H9 (cell line): Measurements from ENCODE around the gene SLC26A9. TPM values are rescaled to one million over a fixed set of nuclear protein-coding genes. Genes with fewer than 3 reads are reported as not detected.
"Not testable (repeated sequence)": the region's sequence is repeated elsewhere in the genome, so short reads cannot be mapped to it uniquely, and the experiment has no call there.

Experiments
- DNase-seq: peaks from one replicate; pipeline ENCODE4 v3.0.0-alpha.2; 2017
- H2AFZ ChIP-seq: one replicate; pipeline ENCODE4 v1.6.1; 2013; ENCODE audit warnings: mild to moderate bottlenecking, low read length, control low read depth, moderate library complexity
- H2AK5ac ChIP-seq: 2 replicates; pipeline ENCODE4 v1.6.1; 2013; ENCODE audit warnings: low read length, control low read depth, mixed read lengths; ENCODE audit not compliant: insufficient read length
- H2BK120ac ChIP-seq: one replicate; pipeline ENCODE4 v1.6.1; 2013; ENCODE audit warnings: low read depth, mild to moderate bottlenecking, low read length, control low read depth, inconsistent platforms; ENCODE audit not compliant: poor library complexity, severe bottlenecking
- H2BK12ac ChIP-seq: 2 replicates; pipeline ENCODE4 v1.6.1; 2013; ENCODE audit warnings: low read length, control low read depth, mixed read lengths, low read depth; ENCODE audit not compliant: insufficient read length
- H2BK15ac ChIP-seq: 2 replicates; pipeline ENCODE4 v1.6.1; 2013; ENCODE audit warnings: low read depth, low read length, control low read depth
- H2BK20ac ChIP-seq: one replicate; pipeline ENCODE4 v1.6.1; 2013; ENCODE audit warnings: low read depth, mild to moderate bottlenecking, low read length, control low read depth, inconsistent platforms; ENCODE audit not compliant: poor library complexity, severe bottlenecking
- H2BK5ac ChIP-seq: 2 replicates; pipeline ENCODE4 v1.6.1; 2013; ENCODE audit warnings: low read length, control low read depth, mixed read lengths; ENCODE audit not compliant: insufficient read length
- H3K14ac ChIP-seq: 2 replicates; pipeline ENCODE4 v1.6.1; 2013; ENCODE audit warnings: low read length, control low read depth; ENCODE audit not compliant: insufficient read depth
- H3K18ac ChIP-seq: 2 replicates; pipeline ENCODE4 v1.6.1; 2013; ENCODE audit warnings: low read depth, mild to moderate bottlenecking, mixed read lengths, low read length, control low read depth; ENCODE audit not compliant: insufficient read length
- H3K23ac ChIP-seq: 2 replicates; pipeline ENCODE4 v1.6.1; 2013; ENCODE audit warnings: low read length, control low read depth, mixed read lengths, low read depth; ENCODE audit not compliant: insufficient read length
- H3K23me2 ChIP-seq: 2 replicates; pipeline ENCODE4 v1.6.1; 2013; ENCODE audit warnings: low read depth, mild to moderate bottlenecking, mixed read lengths, low read length, control low read depth; ENCODE audit not compliant: insufficient read length, poor library complexity, severe bottlenecking
- H3K27ac ChIP-seq: 2 replicates; pipeline ENCODE4 v1.5.1; 2013; ENCODE audit warnings: low read length, control low read depth, mixed read lengths, low read depth; ENCODE audit not compliant: insufficient read length
- H3K27me3 ChIP-seq: 2 replicates; pipeline ENCODE4 v1.6.1; 2013; ENCODE audit warnings: low read length, control low read depth, inconsistent platforms; ENCODE audit not compliant: insufficient read depth
- H3K4ac ChIP-seq: 2 replicates; pipeline ENCODE4 v1.6.1; 2013; ENCODE audit warnings: low read depth, mild to moderate bottlenecking, control low read depth, inconsistent platforms, low read length, moderate library complexity
- H3K4me1 ChIP-seq: 2 replicates; pipeline ENCODE4 v1.6.1; 2013; ENCODE audit warnings: low read length, control low read depth, inconsistent platforms; ENCODE audit not compliant: insufficient read depth
- H3K4me2 ChIP-seq: 2 replicates; pipeline ENCODE4 v1.6.1; 2013; ENCODE audit warnings: low read length, control low read depth, mixed read lengths; ENCODE audit not compliant: insufficient read length, insufficient read depth
- H3K56ac ChIP-seq: 2 replicates; pipeline ENCODE4 v1.6.1; 2013; ENCODE audit warnings: low read depth, mild to moderate bottlenecking, mixed read lengths, low read length, control low read depth; ENCODE audit not compliant: insufficient read length
- H3K79me1 ChIP-seq: 2 replicates; pipeline ENCODE4 v1.6.1; 2013; ENCODE audit warnings: low read depth, mild to moderate bottlenecking, moderate library complexity, low read length, control low read depth, inconsistent platforms; ENCODE audit not compliant: insufficient read depth, poor library complexity, severe bottlenecking
- H3K79me2 ChIP-seq: 2 replicates; pipeline ENCODE4 v1.6.1; 2013; ENCODE audit warnings: low read length, control low read depth, inconsistent platforms; ENCODE audit not compliant: insufficient read depth
- H3K9ac ChIP-seq: 2 replicates; pipeline ENCODE4 v1.6.1; 2013; ENCODE audit warnings: low read length, control low read depth, mixed read lengths; ENCODE audit not compliant: insufficient read length; ENCODE audit errors: extremely low read depth
- H3K9me3 ChIP-seq: one replicate; pipeline ENCODE4 v1.6.1; 2013; ENCODE audit warnings: low read depth, low read length, inconsistent platforms; ENCODE audit not compliant: control insufficient read depth
- H3T11ph ChIP-seq: one replicate; pipeline ENCODE4 v1.6.1; 2013; ENCODE audit warnings: mild to moderate bottlenecking, low read length, control low read depth, inconsistent platforms
- H4K20me1 ChIP-seq: one replicate; pipeline ENCODE4 v1.6.1; 2013; ENCODE audit not compliant: control insufficient read depth, insufficient read length, insufficient read depth
- H4K5ac ChIP-seq: 2 replicates; pipeline ENCODE4 v1.6.1; 2013; ENCODE audit warnings: low read depth, mild to moderate bottlenecking, mixed read lengths, low read length, control low read depth; ENCODE audit not compliant: insufficient read length
- H4K8ac ChIP-seq: replicated peaks from 2 replicates; pipeline ENCODE4 v1.6.1; 2013; ENCODE audit warnings: low read length, control low read depth, mixed read lengths, low read depth; ENCODE audit not compliant: insufficient read length
- H4K91ac ChIP-seq: 2 replicates; pipeline ENCODE4 v1.6.1; 2013; ENCODE audit warnings: low read depth, mild to moderate bottlenecking, moderate library complexity, mixed read lengths, low read length, control low read depth; ENCODE audit not compliant: insufficient read length
- H3K27ac Mint-ChIP-seq, 3 experiments: 2 replicates in 2 of 3; 3 replicates in 1 of 3; pipeline ENCODE4 v1.8.0; 2020 to 2021; ENCODE audit warnings: mixed read lengths in 3 of 3, mild to moderate bottlenecking in 1 of 3, moderate library complexity in 1 of 3
- H3K27me3 Mint-ChIP-seq: 2 replicates; pipeline ENCODE4 v1.8.0; 2021; ENCODE audit warnings: low read depth, mild to moderate bottlenecking, moderate library complexity, mixed read lengths
- H3K36me3 Mint-ChIP-seq, 3 experiments: 2 replicates in 2 of 3; 3 replicates in 1 of 3; pipeline ENCODE4 v1.8.0; 2020 to 2021; ENCODE audit warnings: low read depth in 3 of 3, mixed read lengths in 3 of 3; ENCODE audit not compliant: insufficient read depth in 1 of 3
- H3K4me1 Mint-ChIP-seq, 2 experiments: 2 replicates each; pipeline ENCODE4 v1.8.0; 2020; ENCODE audit warnings: mixed read lengths in 2 of 2
- H3K4me3 Mint-ChIP-seq, 2 experiments: 2 replicates in 1 of 2; 3 replicates in 1 of 2; pipeline ENCODE4 v1.8.0; 2020 to 2021; ENCODE audit warnings: mild to moderate bottlenecking in 2 of 2, mixed read lengths in 2 of 2, moderate library complexity in 1 of 2
- H3K9me3 Mint-ChIP-seq, 2 experiments: 2 replicates in 1 of 2; 3 replicates in 1 of 2; pipeline ENCODE4 v1.8.0; 2020; ENCODE audit warnings: mild to moderate bottlenecking in 2 of 2, mixed read lengths in 2 of 2, moderate library complexity in 1 of 2
- WGBS: extraction: QIAGEN DNeasy Blood & Tissue Kit; methylation state at CpG from one replicate; pipeline ENCODE4 v1.1.7; 2013; ENCODE audit warnings: missing lambda C conversion rate, low lambda C conversion rate, mixed read lengths; ENCODE audit not compliant: insufficient read length; ENCODE audit errors: extremely low coverage; 5-methylcytosine and 5-hydroxymethylcytosine counted together
- total RNA-seq: library from RNA; stranded (reverse); gene quantifications from 2 replicates; pipeline ENCODE4 v1.2.1, GENCODE V29; 2021

Gene SLC26A9
- total RNA-seq, 1 experiment from 2014 or later = not detected

DNA sequence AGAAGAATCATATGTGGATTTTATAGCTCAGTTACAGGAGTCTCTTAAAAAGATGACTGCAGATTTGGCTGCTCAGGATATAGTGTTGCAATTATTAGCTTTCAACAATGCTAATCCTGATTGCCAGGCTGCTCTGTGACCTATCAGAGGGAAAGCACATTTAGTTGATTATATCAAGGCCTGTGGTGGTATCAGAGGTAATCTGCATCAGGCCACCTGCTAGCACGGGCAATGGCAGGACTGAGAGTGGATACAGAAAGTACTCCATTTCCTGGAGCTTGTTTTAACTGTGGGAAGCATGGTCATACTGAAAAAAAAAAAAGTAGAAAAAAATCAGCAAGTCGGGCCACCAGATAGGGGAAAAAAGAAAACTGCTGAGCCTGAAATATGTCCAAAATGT, 51.1 kb downstream of the SLC26A9 start:
- peaks cover 60 to 67% (median 63%) of the 10 kb centered on the region in 3 experiments for H3K36me3 Mint-ChIP-seq
- H4K91ac ChIP-seq, H3K9ac ChIP-seq, H2BK15ac ChIP-seq, H4K5ac ChIP-seq, H3K14ac ChIP-seq, H3K79me2 ChIP-seq, H2BK12ac ChIP-seq, H3K9me3 ChIP-seq, H3T11ph ChIP-seq, H4K8ac ChIP-seq, H3K18ac ChIP-seq, H3K4me3 Mint-ChIP-seq, H3K79me1 ChIP-seq, H2BK20ac ChIP-seq, H2AFZ ChIP-seq, H3K27ac ChIP-seq, H2AK5ac ChIP-seq, H3K56ac ChIP-seq, H3K23me2 ChIP-seq, H3K4ac ChIP-seq, H2BK5ac ChIP-seq, H3K23ac ChIP-seq, H2BK120ac ChIP-seq, H4K20me1 ChIP-seq, H3K4me2 ChIP-seq, DNase-seq, H3K4me1 ChIP-seq, H3K27me3 ChIP-seq, H3K27ac Mint-ChIP-seq, H3K27me3 Mint-ChIP-seq: not testable (repeated sequence)
- WGBS = no CpG with 5 or more reads among the region's 2 CpGs
- H3K9me3 Mint-ChIP-seq = peaks cover 46 to 55% of the 10 kb centered on the region in 2 experiments
- peaks cover 9 to 11% of the 10 kb centered on the region in 2 experiments for H3K4me1 Mint-ChIP-seq

DNA sequence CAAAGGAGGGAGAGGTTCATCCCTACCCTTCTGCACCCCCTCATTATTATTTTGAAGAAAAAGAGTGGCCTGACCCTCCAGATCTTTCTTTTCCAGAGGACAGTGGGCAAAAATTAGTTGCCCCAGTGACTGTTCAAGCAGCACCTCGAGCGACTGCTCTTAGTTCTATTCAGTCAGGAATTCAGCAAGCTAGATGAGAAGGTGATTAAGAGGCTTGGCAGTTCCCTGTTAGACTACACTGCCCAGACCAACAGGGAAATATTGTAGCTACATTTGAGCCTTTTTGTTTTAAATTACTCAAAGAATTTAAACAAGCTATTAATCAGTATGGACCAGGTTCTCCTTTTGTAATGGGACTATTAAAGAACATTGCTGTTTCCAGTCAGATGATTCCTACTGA, 51.8 kb downstream of the SLC26A9 start:
- not testable (repeated sequence) for H4K20me1 ChIP-seq, H3K9me3 ChIP-seq, H3K27ac Mint-ChIP-seq, H4K5ac ChIP-seq, H3K4me1 ChIP-seq, DNase-seq, H3K79me1 ChIP-seq, H3K18ac ChIP-seq, H3K27ac ChIP-seq, H2BK120ac ChIP-seq, H3K27me3 Mint-ChIP-seq, H2BK12ac ChIP-seq, H3K79me2 ChIP-seq, H3K56ac ChIP-seq, H3K9ac ChIP-seq, H4K8ac ChIP-seq, H2BK5ac ChIP-seq, H2BK15ac ChIP-seq, H2AFZ ChIP-seq, H2BK20ac ChIP-seq, H3K23ac ChIP-seq, H3K4ac ChIP-seq, H3K4me2 ChIP-seq, H3T11ph ChIP-seq, H3K23me2 ChIP-seq, H3K4me3 Mint-ChIP-seq, H4K91ac ChIP-seq, H2AK5ac ChIP-seq, H3K27me3 ChIP-seq, H3K14ac ChIP-seq
- Mint-ChIP-seq H3K36me3 (peaks cover 55 to 60% (median 56%) of the 10 kb centered on the region in 3 experiments), H3K9me3 (peaks cover 39 to 48% of the 10 kb centered on the region in 2 experiments), H3K4me1 (peaks cover 9 to 11% of the 10 kb centered on the region in 2 experiments)
- no CpG with 5 or more reads among the region's 2 CpGs for WGBS
